OCI-LY1 (cell line): ENCODE data around the gene TBX18.

ENCODE experiments used
- H2AFZ ChIP-seq: fragments of 200-600 bp; sonication (generic), shearing (Covaris generic); 2 replicates; pipeline ENCODE4 v1.6.0; 2014; ENCODE audit warnings: antibody characterized with exemption, mild to moderate bottlenecking, low read length
- H3F3A ChIP-seq: fragments of 200-600 bp; sonication (generic), shearing (Covaris generic); 2 replicates; pipeline ENCODE4 v1.6.0; 2014; ENCODE audit warnings: mild to moderate bottlenecking, antibody characterized with exemption, low read length, moderate library complexity; ENCODE audit not compliant: insufficient read depth
- H3K27ac ChIP-seq: fragments of 200-600 bp; sonication (generic); 2 replicates; pipeline ENCODE4 v1.5.1; 2014; ENCODE audit warnings: low read length, mixed run types, mild to moderate bottlenecking, low read depth; ENCODE audit not compliant: poor library complexity, severe bottlenecking
- H3K27me3 ChIP-seq: fragments of 200-600 bp; sonication (generic); 2 replicates; pipeline ENCODE4 v1.6.0; 2014; ENCODE audit warnings: antibody characterized with exemption, mild to moderate bottlenecking, low read length, moderate library complexity; ENCODE audit not compliant: insufficient read depth
- H3K36me3 ChIP-seq: fragments of 200-600 bp; sonication (generic); 2 replicates; pipeline ENCODE4 v1.6.1; 2014; ENCODE audit warnings: mild to moderate bottlenecking, antibody characterized with exemption, low read length, moderate library complexity, mixed read lengths; ENCODE audit not compliant: insufficient read depth
- H3K4me1 ChIP-seq: fragments of 200-600 bp; sonication (generic); 2 replicates; pipeline ENCODE4 v1.5.1; 2014; ENCODE audit warnings: mild to moderate bottlenecking, low read length, moderate library complexity; ENCODE audit not compliant: insufficient read depth, severe bottlenecking
- H3K4me2 ChIP-seq: fragments of 200-600 bp; sonication (generic), shearing (Covaris generic); 2 replicates; pipeline ENCODE4 v1.6.1; 2014; ENCODE audit warnings: low read length
- H3K4me3 ChIP-seq: fragments of 200-600 bp; sonication (generic); 2 replicates; pipeline ENCODE4 v1.5.1; 2014; ENCODE audit warnings: low read length, low read depth, mild to moderate bottlenecking, mixed read lengths; ENCODE audit not compliant: poor library complexity, severe bottlenecking
- H3K79me2 ChIP-seq: fragments of 200-600 bp; shearing (Covaris generic); 2 replicates; pipeline ENCODE4 v1.6.1; 2016; ENCODE audit warnings: mixed run types, low read length, mixed read lengths; ENCODE audit not compliant: insufficient read depth
- H3K9ac ChIP-seq: fragments of 200-600 bp; sonication (generic), shearing (Covaris generic); 2 replicates; pipeline ENCODE4 v1.6.1; 2014; ENCODE audit warnings: mild to moderate bottlenecking, low read length, mixed read lengths
- H3K9me2 ChIP-seq: fragments of 200-600 bp; sonication (generic), shearing (Covaris generic); 2 replicates; pipeline ENCODE4 v1.6.1; 2014; ENCODE audit warnings: low read depth, mild to moderate bottlenecking, low read length, mixed read lengths
- H3K9me3 ChIP-seq: fragments of 200-600 bp; shearing (Covaris generic); 2 replicates; pipeline ENCODE4 v1.6.1; 2014; ENCODE audit warnings: low read length, mixed read lengths
- H4K20me1 ChIP-seq: fragments of 200-600 bp; sonication (generic), shearing (Covaris generic); 2 replicates; pipeline ENCODE4 v1.6.0; 2016; ENCODE audit warnings: mild to moderate bottlenecking, low read length; ENCODE audit not compliant: insufficient read depth
- EZH2 ChIP-seq: fragments of 200-600 bp; sonication (generic), shearing (Covaris generic); IDR thresholded peaks from 2 replicates; pipeline ENCODE4 v1.8.0; 2017; ENCODE audit warnings: borderline replicate concordance, mixed run types, mild to moderate bottlenecking, antibody characterized with exemption, low read length, moderate library complexity, mixed read lengths
- TF ChIP-seq, protein P1 (sequence below): fragments of 200-600 bp; sonication (generic), shearing (Covaris generic); IDR thresholded peaks from 2 replicates; pipeline ENCODE4 v1.5.1; 2017; ENCODE audit warnings: mild to moderate bottlenecking, antibody characterized with exemption, low read length, moderate library complexity, mixed read lengths

The TBX18 gene

DNA sequence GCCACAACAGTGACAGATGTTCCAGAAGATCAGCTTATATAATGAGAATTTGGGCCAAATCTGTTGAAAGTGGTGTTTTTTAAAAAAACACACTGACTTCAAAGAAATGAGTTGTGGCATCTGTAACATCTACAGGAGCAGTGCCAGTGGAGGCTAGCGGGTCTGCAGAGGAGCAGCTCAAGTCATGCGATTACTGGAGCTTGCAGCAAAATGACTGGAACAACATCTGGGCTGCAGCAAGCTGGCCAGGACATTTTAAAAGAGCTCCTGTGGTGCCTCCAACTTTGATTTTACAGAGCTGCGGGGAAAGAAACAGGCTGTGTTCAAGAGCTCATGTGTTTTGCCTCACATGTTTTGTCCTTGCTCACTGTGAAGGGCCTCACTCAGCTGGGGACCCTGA, 57.2 kb downstream of the TBX18 start:
- TF ChIP-seq, protein P1, sequence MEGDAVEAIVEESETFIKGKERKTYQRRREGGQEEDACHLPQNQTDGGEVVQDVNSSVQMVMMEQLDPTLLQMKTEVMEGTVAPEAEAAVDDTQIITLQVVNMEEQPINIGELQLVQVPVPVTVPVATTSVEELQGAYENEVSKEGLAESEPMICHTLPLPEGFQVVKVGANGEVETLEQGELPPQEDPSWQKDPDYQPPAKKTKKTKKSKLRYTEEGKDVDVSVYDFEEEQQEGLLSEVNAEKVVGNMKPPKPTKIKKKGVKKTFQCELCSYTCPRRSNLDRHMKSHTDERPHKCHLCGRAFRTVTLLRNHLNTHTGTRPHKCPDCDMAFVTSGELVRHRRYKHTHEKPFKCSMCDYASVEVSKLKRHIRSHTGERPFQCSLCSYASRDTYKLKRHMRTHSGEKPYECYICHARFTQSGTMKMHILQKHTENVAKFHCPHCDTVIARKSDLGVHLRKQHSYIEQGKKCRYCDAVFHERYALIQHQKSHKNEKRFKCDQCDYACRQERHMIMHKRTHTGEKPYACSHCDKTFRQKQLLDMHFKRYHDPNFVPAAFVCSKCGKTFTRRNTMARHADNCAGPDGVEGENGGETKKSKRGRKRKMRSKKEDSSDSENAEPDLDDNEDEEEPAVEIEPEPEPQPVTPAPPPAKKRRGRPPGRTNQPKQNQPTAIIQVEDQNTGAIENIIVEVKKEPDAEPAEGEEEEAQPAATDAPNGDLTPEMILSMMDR: no peak
- no peak for TF ChIP-seq EZH2
- no peaks in the 10 kb centered on the region for H3K9me2 ChIP-seq
- H3K9me3 ChIP-seq: no peaks in the 10 kb centered on the region
- H3F3A ChIP-seq: no peaks in the 10 kb centered on the region
- H2AFZ ChIP-seq: no peak overlapping the region
- no peaks in the 10 kb centered on the region for H3K4me1 ChIP-seq
- H4K20me1 ChIP-seq: no peaks in the 10 kb centered on the region
- no peak overlapping the region for H3K4me3 ChIP-seq
- H3K36me3 ChIP-seq: no peaks in the 10 kb centered on the region
- no peak overlapping the region for H3K9ac ChIP-seq
- H3K4me2 ChIP-seq: no peak overlapping the region
- no peak overlapping the region for H3K27ac ChIP-seq
- H3K27me3 ChIP-seq: no peaks in the 10 kb centered on the region
- H3K79me2 ChIP-seq: no peaks in the 10 kb centered on the region

DNA sequence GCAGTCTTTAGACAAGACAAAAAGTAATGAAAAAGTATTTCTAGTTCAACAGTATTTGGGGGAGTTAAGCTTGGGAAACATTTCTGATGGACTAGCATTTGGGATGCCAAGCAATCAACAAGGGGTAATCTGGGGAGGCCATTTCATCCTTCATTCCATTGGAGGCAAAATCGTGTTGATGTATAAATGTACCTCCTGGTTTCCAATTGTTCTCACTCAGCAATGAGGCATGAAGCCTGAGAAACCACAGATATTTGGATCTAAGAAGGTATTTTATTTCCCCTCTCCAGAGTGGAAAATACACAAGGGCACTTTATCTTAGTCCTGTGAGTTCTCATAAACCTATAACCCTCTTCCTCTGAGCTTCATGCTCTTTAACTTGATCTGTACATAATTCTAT, 68.2 kb downstream of the TBX18 start:
- no peak overlapping the region for H2AFZ ChIP-seq

DNA sequence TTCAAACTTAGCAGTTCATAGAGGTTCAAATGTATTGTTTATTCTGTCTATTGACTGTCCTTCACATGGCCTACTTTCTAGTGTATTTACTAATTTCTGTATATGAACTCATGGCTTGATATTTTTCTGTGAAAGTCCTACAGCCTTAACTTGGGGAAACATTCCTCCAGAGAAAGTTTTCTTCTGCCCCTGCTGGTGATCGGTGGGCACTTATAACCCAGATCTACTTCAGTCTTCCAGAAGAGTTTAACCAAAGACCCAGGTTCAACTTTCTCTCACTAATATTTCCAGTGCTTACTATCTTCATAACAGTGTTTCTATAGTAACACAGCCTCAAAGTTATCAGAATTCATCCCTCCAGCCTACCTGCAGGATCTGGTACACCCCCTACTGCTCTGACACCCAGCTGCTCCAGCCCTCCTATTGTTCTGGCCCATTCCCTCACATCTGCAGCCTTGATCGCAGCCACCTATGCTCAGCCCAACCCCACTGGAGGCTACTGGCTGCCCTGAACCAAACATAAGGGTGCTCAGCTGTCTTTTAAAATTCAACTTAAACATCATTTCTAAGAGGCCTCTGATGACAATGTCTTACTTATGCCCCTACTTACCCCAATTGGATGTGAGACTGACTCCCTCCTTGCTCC, 72.3 kb downstream of the TBX18 start:
- H3K27ac ChIP-seq: no peak overlapping the region
- no peak overlapping the region for H3K4me3 ChIP-seq
- H2AFZ ChIP-seq: no peak overlapping the region
- H3F3A ChIP-seq: no peaks in the 10 kb centered on the region
- no peaks in the 10 kb centered on the region for H4K20me1 ChIP-seq
- TF ChIP-seq, protein P1: no peak
- TF ChIP-seq EZH2: no peak
- no peaks in the 10 kb centered on the region for H3K36me3 ChIP-seq
- no peaks in the 10 kb centered on the region for H3K79me2 ChIP-seq
- no peaks in the 10 kb centered on the region for H3K9me2 ChIP-seq
- H3K27me3 ChIP-seq: no peaks in the 10 kb centered on the region
- H3K9ac ChIP-seq: no peak overlapping the region
- no peaks in the 10 kb centered on the region for H3K4me1 ChIP-seq
- no peak overlapping the region for H3K4me2 ChIP-seq
- H3K9me3 ChIP-seq: no peaks in the 10 kb centered on the region

More for the DNA sequence above, 68.2 kb downstream of the TBX18 start:
- TF ChIP-seq, protein P1: no peak
- no peak for TF ChIP-seq EZH2
- no peaks in the 10 kb centered on the region for H3F3A ChIP-seq
- no peaks in the 10 kb centered on the region for H4K20me1 ChIP-seq
- no peaks in the 10 kb centered on the region for H3K36me3 ChIP-seq
- H3K9ac ChIP-seq: no peak overlapping the region
- H3K4me1 ChIP-seq: no peaks in the 10 kb centered on the region
- H3K79me2 ChIP-seq: no peaks in the 10 kb centered on the region
- H3K4me2 ChIP-seq: no peak overlapping the region
- no peaks in the 10 kb centered on the region for H3K9me2 ChIP-seq
- no peaks in the 10 kb centered on the region for H3K9me3 ChIP-seq
- no peaks in the 10 kb centered on the region for H3K27me3 ChIP-seq
- H3K4me3 ChIP-seq: no peak overlapping the region
- H3K27ac ChIP-seq: no peak overlapping the region
